ENCODE measurements around the gene SPG7.

- TF ChIP-seq ZBTB17 (tag by site-specific recombination; IDR thresholded peaks at IDR 0.05) (no peak), ZSCAN5A (tag by site-specific recombination; IDR thresholded peaks at IDR 0.05) (no peak), ZNF416 (tag by site-specific recombination; IDR thresholded peaks at IDR 0.05) (no peak), ZNF174 (tag by site-specific recombination; IDR thresholded peaks at IDR 0.05) (no peak), CTCF (tag by site-specific recombination; IDR thresholded peaks at IDR 0.05) (no peak), GLI4 (tag by site-specific recombination; IDR thresholded peaks at IDR 0.05) (no peak), ZNF530 (tag by site-specific recombination; IDR thresholded peaks at IDR 0.05; ENCODE audit: low read depth) (no peak), REST (tag by site-specific recombination; IDR thresholded peaks at IDR 0.05) (no peak), ZNF23 (tag by site-specific recombination; IDR thresholded peaks at IDR 0.05; ENCODE audit: borderline replicate concordance) (no peak)
Measured at GRCh38 chr16:89476379-89476778, 31.8 kb upstream of the SPG7 start.

All from HEK293 (cell line).